ENCODE results near the gene C6orf47.

- TF ChIP-seq CTCF (IDR thresholded peaks at IDR 0.05; ENCODE audit: low read depth, low read length) (no peak), EZH2phosphoT487 (IDR thresholded peaks at IDR 0.05; ENCODE audit: low read depth) (no peak)
Measured at GRCh38 chr6:31634131-31634530, 26.4 kb downstream of the C6orf47 start.
